ENCODE data around the gene ACLY. TPM values are rescaled to one million over a fixed set of nuclear protein-coding genes. Genes with fewer than 3 reads are reported as not detected.

ACLY gene
- total RNA-seq, 4 donors from 2014 or later, result 30.0 to 108 (median 67.3) TPM

- H3K4me1 ChIP-seq, result peaks cover 0 to 11% of the 10 kb centered on the region in 2 donors
- H3K27me3 ChIP-seq, result no peaks in the 10 kb centered on the region
- H3K27ac ChIP-seq, result no peak overlapping the region
- no peak for TF ChIP-seq POLR2A (IDR thresholded peaks at IDR 0.05)
- no peak for TF ChIP-seq CTCF (IDR thresholded peaks at IDR 0.05)
- no peaks in the 10 kb centered on the region for H3K9me3 ChIP-seq
- no peak overlapping the region for H3K4me3 ChIP-seq
- no peak for DNase-seq
- no peaks in the 10 kb centered on the region for H3K36me3 ChIP-seq
- intact Hi-C loops (cut with DNase I; ENCODE audit: low total_unique reads), result no loop called here
Observed at GRCh38 chr17:41915020-41915419, 3.7 kb downstream of the ACLY start.

GRCh38 chr17:41914358-41914766 is 4.4 kb downstream of the ACLY start:
- Histone ChIP-seq H3K4me3 (no peak overlapping the region), H3K27ac (no peak overlapping the region), H3K36me3 (no peaks in the 10 kb centered on the region), H3K9me3 (no peaks in the 10 kb centered on the region), H3K27me3 (no peaks in the 10 kb centered on the region), H3K4me1 (peaks cover 0 to 8% of the 10 kb centered on the region in 2 donors)
- TF ChIP-seq POLR2A (IDR thresholded peaks at IDR 0.05) (no peak), CTCF (IDR thresholded peaks at IDR 0.05) (no peak)
- intact Hi-C loops (cut with DNase I; ENCODE audit: low total_unique reads), result no loop called here
- DNase-seq, result no peak

GRCh38 chr17:41913798-41914197 is 5.0 kb downstream of the ACLY start:
- peaks cover 0 to 8% of the 10 kb centered on the region in 2 donors for H3K4me1 ChIP-seq
- TF ChIP-seq POLR2A (IDR thresholded peaks at IDR 0.05), result no peak
- TF ChIP-seq CTCF (IDR thresholded peaks at IDR 0.05), result no peak
- H3K9me3 ChIP-seq, result no peaks in the 10 kb centered on the region
- H3K27ac ChIP-seq, result no peak overlapping the region
- no peak overlapping the region for H3K4me3 ChIP-seq
- H3K27me3 ChIP-seq, result no peaks in the 10 kb centered on the region
- intact Hi-C loops (cut with DNase I; ENCODE audit: low total_unique reads), result no loop called here
- no peaks in the 10 kb centered on the region for H3K36me3 ChIP-seq
- no peak for DNase-seq

GRCh38 chr17:41912925-41913324 is 5.8 kb downstream of the ACLY start:
- H3K27me3 ChIP-seq, result no peaks in the 10 kb centered on the region
- TF ChIP-seq CTCF (IDR thresholded peaks at IDR 0.05) (no peak), POLR2A (IDR thresholded peaks at IDR 0.05) (no peak)
- no peaks in the 10 kb centered on the region for H3K9me3 ChIP-seq
- no peak overlapping the region for H3K4me3 ChIP-seq
- DNase-seq, result no peak
- H3K36me3 ChIP-seq, result no peaks in the 10 kb centered on the region
- H3K4me1 ChIP-seq, result peaks cover 0 to 8% of the 10 kb centered on the region in 2 donors
- intact Hi-C loops (cut with DNase I; ENCODE audit: low total_unique reads), result no loop called here
- no peak overlapping the region for H3K27ac ChIP-seq

- H3K27ac ChIP-seq, result no peak overlapping the region
- H3K9me3 ChIP-seq, result no peaks in the 10 kb centered on the region
- TF ChIP-seq POLR2A (IDR thresholded peaks at IDR 0.05) (no peak), CTCF (IDR thresholded peaks at IDR 0.05) (no peak)
- intact Hi-C loops (cut with DNase I; ENCODE audit: low total_unique reads), result no loop called here
- H3K27me3 ChIP-seq, result no peaks in the 10 kb centered on the region
- no peaks in the 10 kb centered on the region for H3K4me1 ChIP-seq
- DNase-seq, result no peak
- no peak overlapping the region for H3K4me3 ChIP-seq
- H3K36me3 ChIP-seq, result no peaks in the 10 kb centered on the region
Observed at GRCh38 chr17:41910701-41911391, 7.9 kb downstream of the ACLY start.
